Measurements from ENCODE around the gene SPINK8. TPM values are rescaled to one million over a fixed set of nuclear protein-coding genes. Genes with fewer than 3 reads are reported as not detected.

Gene SPINK8
- polyA plus RNA-seq, 3 donors = not detected

- H3K79me2 ChIP-seq (ENCODE audit: insufficient read depth, low read length) = no peaks in the 10 kb centered on the region
- no peaks in the 10 kb centered on the region for H3K9me3 ChIP-seq (replicated peaks in 1 of 2; ENCODE audit: control insufficient read depth in 1 of 2, insufficient read depth in 1 of 2, low read length in 2 of 2)
- peaks cover 31% of the 10 kb centered on the region for H3K4me1 Mint-ChIP-seq
- 93% methylated on average over 7 of the region's 7 CpGs for WGBS (ENCODE audit: insufficient coverage)
- no peak overlapping the region for H3K27ac ChIP-seq (ENCODE audit: low read depth in 1 of 2, low read length in 2 of 2)
- no peak overlapping the region for H3K9ac ChIP-seq (ENCODE audit: insufficient read depth, low read length, poor library complexity, severe bottlenecking)
- no peak overlapping the region for H3K4me3 ChIP-seq (replicated peaks in 1 of 3; ENCODE audit: low read depth in 2 of 3, low read length in 3 of 3)
- no peak for DNase-seq
- H3K9me3 Mint-ChIP-seq = peaks cover 0 to 2% (median 0%) of the 10 kb centered on the region in 7 donors
- no peaks in the 10 kb centered on the region for H3K36me3 ChIP-seq (replicated peaks in 1 of 2; ENCODE audit: control insufficient read depth in 1 of 2, insufficient read depth in 2 of 2, low read length in 2 of 2)
- no peaks in the 10 kb centered on the region for H3K36me3 Mint-ChIP-seq
- H3K4me3 Mint-ChIP-seq = no peak overlapping the region
- no peak for TF ChIP-seq CTCF (IDR thresholded peaks at IDR 0.05)
- peaks cover 0 to 3% (median 0%) of the 10 kb centered on the region in 3 donors for H3K27me3 Mint-ChIP-seq (ENCODE audit: low read depth in 3 of 3)
- no peak overlapping the region for H3K4me2 ChIP-seq (replicated peaks; ENCODE audit: extremely low read depth, low read length, poor library complexity, severe bottlenecking)
- intact Hi-C loops (cut with micrococcal nuclease) = no loop called here
- no peaks in the 10 kb centered on the region for H3K27me3 ChIP-seq (ENCODE audit: control insufficient read depth in 2 of 2, insufficient read depth in 2 of 2, low read length in 2 of 2)
- H2AFZ ChIP-seq (ENCODE audit: insufficient read depth, low read depth, low read length, poor library complexity, severe bottlenecking) = no peak overlapping the region
- peak overlapping the region in 1 of 7 donors; percentile 1 for H3K27ac Mint-ChIP-seq
- H4K20me1 ChIP-seq (ENCODE audit: insufficient read depth, low read length) = no peaks in the 10 kb centered on the region
- peaks cover 13 to 16% of the 10 kb centered on the region in 2 donors for H3K4me1 ChIP-seq (ENCODE audit: control insufficient read depth in 1 of 2, insufficient read depth in 2 of 2, low read length in 2 of 2)
Observed at GRCh38 chr3:48370333-48370713, 36.9 kb upstream of the SPINK8 start.

GRCh38 chr3:48369693-48370332, 36.4 kb upstream of the SPINK8 start:
- WGBS (ENCODE audit: insufficient coverage) = 94% methylated on average over 4 of the region's 7 CpGs
- H3K9ac ChIP-seq (ENCODE audit: insufficient read depth, low read length, poor library complexity, severe bottlenecking) = no peak overlapping the region
- Mint-ChIP-seq H3K27me3 (ENCODE audit: low read depth in 3 of 3) (peaks cover 0 to 3% (median 0%) of the 10 kb centered on the region in 3 donors), H3K4me3 (no peak overlapping the region), H3K27ac (peak overlapping the region in 2 of 7 donors; percentile 38 to 61), H3K4me1 (peaks cover 33% of the 10 kb centered on the region), H3K9me3 (peaks cover 0 to 2% (median 0%) of the 10 kb centered on the region in 7 donors), H3K36me3 (no peaks in the 10 kb centered on the region)
- no peak overlapping the region for H2AFZ ChIP-seq (ENCODE audit: insufficient read depth, low read depth, low read length, poor library complexity, severe bottlenecking)
- no peak overlapping the region for H3K4me3 ChIP-seq (replicated peaks in 1 of 3; ENCODE audit: low read depth in 2 of 3, low read length in 3 of 3)
- no peaks in the 10 kb centered on the region for H3K9me3 ChIP-seq (replicated peaks in 1 of 2; ENCODE audit: control insufficient read depth in 1 of 2, insufficient read depth in 1 of 2, low read length in 2 of 2)
- H3K27ac ChIP-seq (ENCODE audit: low read depth in 1 of 2, low read length in 2 of 2) = no peak overlapping the region
- no peak overlapping the region for H3K4me2 ChIP-seq (replicated peaks; ENCODE audit: extremely low read depth, low read length, poor library complexity, severe bottlenecking)
- TF ChIP-seq CTCF (IDR thresholded peaks at IDR 0.05) = no peak
- DNase-seq = no peak
- no peaks in the 10 kb centered on the region for H3K36me3 ChIP-seq (replicated peaks in 1 of 2; ENCODE audit: control insufficient read depth in 1 of 2, insufficient read depth in 2 of 2, low read length in 2 of 2)
- H3K27me3 ChIP-seq (ENCODE audit: control insufficient read depth in 2 of 2, insufficient read depth in 2 of 2, low read length in 2 of 2) = no peaks in the 10 kb centered on the region
- no peaks in the 10 kb centered on the region for H3K79me2 ChIP-seq (ENCODE audit: insufficient read depth, low read length)
- H3K4me1 ChIP-seq (ENCODE audit: control insufficient read depth in 1 of 2, insufficient read depth in 2 of 2, low read length in 2 of 2) = peaks cover 14 to 18% of the 10 kb centered on the region in 2 donors
- intact Hi-C loops (cut with micrococcal nuclease) = no loop called here
- H4K20me1 ChIP-seq (ENCODE audit: insufficient read depth, low read length) = no peaks in the 10 kb centered on the region
